T-cell (primary cell): ENCODE data around the gene TMEM184B. TPM values are rescaled to one million over a fixed set of nuclear protein-coding genes. Genes with fewer than 3 reads are reported as not detected.
A peak's percentile ranks its signal among the peaks of the same experiment; 100 is the strongest.

Experiments
- ATAC-seq, 4 experiments: fragments of 200-7000 bp in 3 of 4; fragments of 150-1000 bp in 1 of 4; cut with Tn5 transposase; replicated peaks in 1 of 4; 1 replicate in 3 of 4; 2 replicates in 1 of 4; pipeline ENCODE4 v1.10.0; 2021; ENCODE audit warnings: moderate library complexity in 3 of 4, mild to moderate bottlenecking in 2 of 4, moderate number of reproducible peaks in 1 of 4
- CTCF ChIA-PET, 2 donors: fragments of 300-600 bp; sonication (Branson Sonifier 250); formaldehyde crosslinking; loops; one replicate each; lab custom pipeline; 2022; ENCODE audit warnings: antibody characterized with exemption in 2 of 2; lab: Charles Lee
- POLR2A ChIA-PET, 2 donors: fragments of 300-600 bp; sonication (Branson Sonifier 250); formaldehyde crosslinking; loops; one replicate each; lab custom pipeline; 2022; ENCODE audit warnings: antibody characterized with exemption in 2 of 2; lab: Charles Lee
- DNase-seq, 35 experiments: peaks; one replicate each; pipeline versions ENCODE4 v3.0.0 to v3.0.0-alpha.2; 2013 to 2023
- H3K27ac ChIP-seq: one replicate; pipeline ENCODE4 v1.5.1; 2013; ENCODE audit warnings: low read length
- H3K27me3 ChIP-seq, 2 experiments: replicated peaks in 1 of 2; 1 replicate in 1 of 2; 2 replicates in 1 of 2; pipeline versions ENCODE4 v1.6.1 to v1.7.0; 2013; ENCODE audit warnings: low read length in 1 of 2, mixed read lengths in 1 of 2; ENCODE audit not compliant: control insufficient read depth in 2 of 2, insufficient read depth in 2 of 2; ENCODE audit errors: extremely low read depth in 1 of 2
- H3K36me3 ChIP-seq, 2 donors: 1 replicate in 1 of 2; 2 replicates in 1 of 2; pipeline versions ENCODE4 v1.6.1 to v1.7.0; 2013; ENCODE audit warnings: low read length in 1 of 2; ENCODE audit not compliant: control insufficient read depth in 2 of 2, insufficient read depth in 1 of 2; ENCODE audit errors: extremely low read depth in 1 of 2
- H3K4me1 ChIP-seq, 2 experiments: 1 replicate in 1 of 2; 2 replicates in 1 of 2; pipeline versions ENCODE4 v1.6.1 to v1.7.0; 2013; ENCODE audit warnings: low read length in 2 of 2, mixed read lengths in 1 of 2; ENCODE audit not compliant: insufficient read depth in 2 of 2, control insufficient read depth in 1 of 2; ENCODE audit errors: extremely low read depth in 1 of 2
- H3K4me3 ChIP-seq, 2 donors: 1 replicate in 1 of 2; 2 replicates in 1 of 2; pipeline versions ENCODE4 v1.5.1 to v1.7.0; 2013; ENCODE audit warnings: mild to moderate bottlenecking in 2 of 2, low read length in 1 of 2, moderate library complexity in 1 of 2; ENCODE audit not compliant: control insufficient read depth in 1 of 2; ENCODE audit errors: extremely low read depth in 1 of 2
- H3K9me3 ChIP-seq: 2 replicates; pipeline ENCODE4 v1.7.0; 2013
- H3K27ac Mint-ChIP-seq, 2 donors: one replicate each; pipeline ENCODE4 v1.8.0; 2020 to 2021; ENCODE audit warnings: mild to moderate bottlenecking in 2 of 2, mixed read lengths in 2 of 2
- H3K27me3 Mint-ChIP-seq, 2 donors: one replicate each; pipeline ENCODE4 v1.8.0; 2021 to 2022; ENCODE audit warnings: mixed read lengths in 2 of 2
- H3K36me3 Mint-ChIP-seq: one replicate; pipeline ENCODE4 v1.8.0; 2021; ENCODE audit warnings: mixed read lengths
- H3K4me1 Mint-ChIP-seq, 3 donors: one replicate each; pipeline ENCODE4 v1.8.0; 2020 to 2022; ENCODE audit warnings: mixed read lengths in 3 of 3, mild to moderate bottlenecking in 1 of 3
- H3K4me3 Mint-ChIP-seq, 3 donors: one replicate each; pipeline ENCODE4 v1.8.0; 2020 to 2022; ENCODE audit warnings: mild to moderate bottlenecking in 3 of 3, mixed read lengths in 3 of 3, moderate library complexity in 3 of 3
- H3K9me3 Mint-ChIP-seq, 3 donors: one replicate each; pipeline ENCODE4 v1.8.0; 2020 to 2022; ENCODE audit warnings: mixed read lengths in 3 of 3
- WGBS: methylation state at CpG from one replicate; pipeline ENCODE4 v1.1.5; 2013; ENCODE audit warnings: missing lambda C conversion rate; ENCODE audit not compliant: insufficient coverage; 5-methylcytosine and 5-hydroxymethylcytosine counted together
- total RNA-seq, 35 experiments: library from RNA in 6 of 35; stranded (reverse) in 6 of 35; fragments of 120-200 nt in 1 of 35; gene quantifications; one replicate each; pipeline versions ENCODE4 v1.2.1 to v1.2.4 and lab custom pipeline; 2013 to 2026

Gene TMEM184B
- total RNA-seq, 5 donors from 2014 or later (not counting 1 experiment from before 2014, with no cell fraction given), result 30.8 to 41.3 (median 35.8) TPM

DNA sequence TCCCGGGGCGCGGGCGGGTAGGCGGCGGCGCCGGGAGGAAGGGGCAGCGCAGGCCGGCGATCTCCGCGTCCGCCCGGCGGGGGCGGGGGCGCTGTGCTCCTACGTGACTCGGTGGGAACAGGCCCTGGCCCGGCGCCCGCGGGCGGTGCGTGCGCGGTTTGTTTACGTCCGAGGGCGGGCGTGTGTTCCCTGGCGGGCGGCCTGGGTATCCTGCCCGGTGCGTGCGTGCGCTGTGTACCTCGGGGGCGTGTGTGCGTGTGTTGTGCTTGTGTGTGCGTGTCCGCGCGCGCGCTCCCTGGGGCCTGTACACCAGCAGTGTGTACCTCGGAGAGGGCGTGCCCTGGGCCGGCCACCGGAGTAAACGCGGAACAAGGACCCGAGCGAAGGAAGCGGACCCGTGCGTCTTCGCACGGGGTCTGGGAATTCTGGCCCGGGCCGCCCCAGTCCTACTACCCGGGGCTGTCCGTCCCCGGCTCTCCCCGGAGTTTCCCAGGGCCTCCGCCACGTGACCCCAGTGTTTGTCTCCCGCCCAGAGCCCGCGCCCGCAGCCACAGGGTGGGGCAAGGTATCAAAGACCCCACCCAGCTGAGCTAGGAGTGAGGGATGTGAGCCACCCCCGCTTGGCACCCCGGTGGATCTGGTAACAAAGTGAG is 70.2 kb downstream of the TMEM184B start:
- H3K27me3 Mint-ChIP-seq, result no peaks in the 10 kb centered on the region
- ChIA-PET POLR2A (interaction anchor here in 1 of 2 donors (0.7 kb wide), 1 partner anchor 56 kb away, joined by 3 read pairs; no protein-coding TSS in a partner anchor), CTCF (no interaction called here)
- ATAC-seq, result peak; percentile 18 to 48 (median 38)
- under 1% methylated on average over 73 of the region's 74 CpGs for WGBS
- no peaks in the 10 kb centered on the region for H3K9me3 ChIP-seq
- H3K36me3 Mint-ChIP-seq, result no peaks in the 10 kb centered on the region
- H3K4me1 Mint-ChIP-seq, result peaks cover 26 to 35% (median 31%) of the 10 kb centered on the region in 3 donors
- peak overlapping the region; percentile 77 to 86 (median 82) for H3K4me3 Mint-ChIP-seq
- H3K27ac Mint-ChIP-seq, result peak overlapping the region; percentile 86
- H3K27ac ChIP-seq, result peak overlapping the region; percentile 60
- peaks cover 3 to 43% of the 10 kb centered on the region in 2 experiments for H3K4me1 ChIP-seq
- no peaks in the 10 kb centered on the region for H3K27me3 ChIP-seq
- no peaks in the 10 kb centered on the region for H3K36me3 ChIP-seq
- DNase-seq, result peak; percentile 11 to 75 (median 47)
- peak overlapping the region; percentile 68 to 76 for H3K4me3 ChIP-seq
- H3K9me3 Mint-ChIP-seq, result no peaks in the 10 kb centered on the region

DNA sequence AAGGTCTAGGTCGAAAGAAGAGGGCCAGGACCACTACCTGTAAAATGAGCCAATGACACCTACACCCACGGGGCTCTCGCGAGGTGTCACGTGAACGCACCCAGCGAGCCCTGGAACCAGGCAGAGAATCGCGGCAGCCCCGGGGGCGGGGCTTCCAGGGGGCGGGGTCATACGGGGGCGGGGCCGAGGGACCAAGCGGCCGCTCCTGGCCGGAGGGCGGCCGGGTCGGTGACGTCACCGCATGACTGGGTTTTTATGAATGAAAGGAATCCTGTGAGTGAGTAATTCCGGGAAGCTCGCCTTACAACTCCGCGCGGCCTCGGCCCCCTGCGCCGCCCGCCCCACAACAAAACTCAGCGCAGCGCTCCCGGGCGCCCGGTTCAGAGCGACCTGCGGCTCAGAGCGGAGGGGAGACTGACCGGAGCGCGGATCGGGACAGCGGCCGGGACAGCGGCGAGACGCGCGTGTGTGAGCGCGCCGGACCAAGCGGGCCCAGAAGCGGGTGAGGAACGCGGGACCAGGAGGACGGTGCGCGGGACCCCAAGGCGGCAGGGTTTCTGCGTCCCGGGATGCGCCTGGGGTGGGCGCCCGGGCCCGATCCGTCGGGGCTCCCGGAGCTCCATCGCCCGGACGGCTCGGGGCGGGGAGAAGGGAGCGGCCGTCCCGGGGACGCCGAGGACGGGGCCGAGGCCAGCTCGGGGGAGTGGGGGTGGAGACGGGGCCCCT is 70.9 kb downstream of the TMEM184B start, which contains the start of gene MAFF:
Gene MAFF, plus strand, starts transcription at position 284 of the 726 bp plus-strand sequence. CDS start 11,860 bp downstream, outside the sequence.
- POLR2A ChIA-PET, result interaction anchor here in 1 of 2 donors (0.7 to 1.7 kb wide), 3 partner anchors 13 to 55 kb away, joined by 3 to 5 read pairs (median 4); no protein-coding TSS in a partner anchor
- Mint-ChIP-seq H3K36me3 (no peaks in the 10 kb centered on the region), H3K27me3 (no peaks in the 10 kb centered on the region), H3K27ac (peak within 1 kb of the TSS; percentile 93 to 94), H3K4me1 (peaks cover 26 to 35% (median 31%) of the 10 kb centered on the region in 3 donors), H3K4me3 (peak within 1 kb of the TSS; percentile 77 to 86 (median 82)), H3K9me3 (no peaks in the 10 kb centered on the region)
- Histone ChIP-seq H3K27ac (peak within 1 kb of the TSS; percentile 91), H3K4me3 (peak within 1 kb of the TSS; percentile 68 to 76), H3K9me3 (no peaks in the 10 kb centered on the region), H3K27me3 (no peaks in the 10 kb centered on the region), H3K4me1 (peaks cover 3 to 43% of the 10 kb centered on the region in 2 experiments), H3K36me3 (no peaks in the 10 kb centered on the region)
- DNase-seq (peak; percentile 70 to 89 (median 80)), ATAC-seq (peak; percentile 68 to 80 (median 72))
- under 1% methylated on average over 70 of the region's 85 CpGs for WGBS
- CTCF ChIA-PET, result no interaction called here

DNA sequence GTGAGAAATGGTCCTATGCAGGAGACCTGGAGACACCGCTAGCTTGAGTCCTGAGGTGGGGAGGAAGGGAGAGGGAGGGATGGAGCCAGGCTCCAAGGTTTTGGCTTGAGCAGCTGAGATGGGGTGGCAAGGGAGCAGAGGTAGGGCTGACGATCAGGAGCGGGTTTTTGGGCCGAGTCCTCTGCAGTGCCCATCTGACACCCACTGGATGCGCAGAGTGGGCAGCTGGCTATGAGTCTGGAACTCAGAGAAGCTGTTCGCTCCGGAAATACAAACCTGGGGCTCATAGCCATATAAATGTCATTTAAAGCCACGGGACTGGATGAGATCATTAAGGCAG is 71.5 kb downstream of the TMEM184B start:
- CTCF ChIA-PET, result interaction anchor here (0.7 kb wide), 3 partner anchors 19 to 1117 kb away, joined by 3 to 8 read pairs (median 3); partner anchors contain the start of gene PLA2G6 (in 1 of the 2)
- DNase-seq, result peak in 1 of 35 experiments; percentile 22
- Mint-ChIP-seq H3K36me3 (no peaks in the 10 kb centered on the region), H3K4me3 (peak overlapping the region; percentile 77 to 81 (median 77)), H3K27me3 (no peaks in the 10 kb centered on the region), H3K9me3 (no peaks in the 10 kb centered on the region), H3K27ac (peak overlapping the region; percentile 93 to 94), H3K4me1 (peaks cover 26 to 35% (median 31%) of the 10 kb centered on the region in 3 donors)
- H3K4me1 ChIP-seq, result peaks cover 3 to 43% of the 10 kb centered on the region in 2 experiments
- peak in 1 of 4 experiments; percentile 6 for ATAC-seq
- peak overlapping the region; percentile 26 to 68 for H3K4me3 ChIP-seq
- 56% methylated on average over 5 of the region's 8 CpGs for WGBS
- no peaks in the 10 kb centered on the region for H3K9me3 ChIP-seq
- H3K27ac ChIP-seq, result peak overlapping the region; percentile 91
- no peaks in the 10 kb centered on the region for H3K27me3 ChIP-seq
- H3K36me3 ChIP-seq, result no peaks in the 10 kb centered on the region
- POLR2A ChIA-PET, result interaction anchor here in 1 of 2 donors (0.8 to 1.7 kb wide), 2 partner anchors 13 to 19 kb away, joined by 4 to 5 read pairs; no protein-coding TSS in a partner anchor

DNA sequence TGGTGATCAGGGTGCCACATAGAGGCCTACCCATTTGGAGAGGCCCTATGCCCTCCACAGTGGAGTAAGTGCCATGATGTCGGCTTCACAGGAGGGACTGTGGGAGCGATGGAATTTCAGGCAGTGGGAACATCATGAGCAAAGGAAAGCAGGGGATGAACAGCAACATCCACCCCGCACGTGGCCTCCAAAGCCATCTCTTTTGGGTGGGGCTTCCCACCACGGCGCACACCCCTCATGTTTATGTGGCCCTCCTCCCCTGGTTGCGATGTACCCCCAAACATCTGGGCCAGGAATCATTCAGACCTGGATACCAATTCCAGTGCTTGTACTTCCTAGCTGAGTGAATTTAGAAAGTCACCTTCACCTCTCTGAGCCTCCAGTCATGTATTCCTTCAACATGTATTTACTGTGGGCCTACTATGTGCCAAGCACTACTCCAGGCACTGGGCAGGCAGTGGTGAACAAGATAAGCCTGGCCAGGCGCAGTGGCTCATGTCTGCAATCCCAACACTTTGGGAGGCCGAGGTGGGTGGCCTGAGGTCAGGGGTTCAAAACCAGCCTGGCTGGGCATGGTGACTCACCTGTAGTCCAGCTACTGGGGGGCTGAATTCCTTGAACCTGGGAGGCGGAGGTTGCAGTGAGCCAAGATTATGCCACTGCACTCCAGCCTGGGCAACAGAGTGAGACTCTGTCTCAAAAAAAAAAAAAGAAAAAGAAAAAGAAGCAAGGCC is 72.8 kb downstream of the TMEM184B start:
- Mint-ChIP-seq H3K4me3 (peak overlapping the region in 1 of 3 donors; percentile 77), H3K27ac (no peak overlapping the region), H3K36me3 (no peaks in the 10 kb centered on the region), H3K27me3 (no peaks in the 10 kb centered on the region), H3K4me1 (peaks cover 25 to 34% (median 30%) of the 10 kb centered on the region in 3 donors), H3K9me3 (no peaks in the 10 kb centered on the region)
- no peak for ATAC-seq
- no peaks in the 10 kb centered on the region for H3K36me3 ChIP-seq
- ChIA-PET POLR2A (no interaction called here), CTCF (no interaction called here)
- peaks cover 3 to 42% of the 10 kb centered on the region in 2 experiments for H3K4me1 ChIP-seq
- no peak overlapping the region for H3K4me3 ChIP-seq
- 79% methylated on average over 9 of the region's 10 CpGs for WGBS
- peaks cover 0 to 2% of the 10 kb centered on the region in 2 experiments for H3K27me3 ChIP-seq
- DNase-seq, result no peak
- H3K27ac ChIP-seq, result peak overlapping the region; percentile 91
- no peaks in the 10 kb centered on the region for H3K9me3 ChIP-seq

DNA sequence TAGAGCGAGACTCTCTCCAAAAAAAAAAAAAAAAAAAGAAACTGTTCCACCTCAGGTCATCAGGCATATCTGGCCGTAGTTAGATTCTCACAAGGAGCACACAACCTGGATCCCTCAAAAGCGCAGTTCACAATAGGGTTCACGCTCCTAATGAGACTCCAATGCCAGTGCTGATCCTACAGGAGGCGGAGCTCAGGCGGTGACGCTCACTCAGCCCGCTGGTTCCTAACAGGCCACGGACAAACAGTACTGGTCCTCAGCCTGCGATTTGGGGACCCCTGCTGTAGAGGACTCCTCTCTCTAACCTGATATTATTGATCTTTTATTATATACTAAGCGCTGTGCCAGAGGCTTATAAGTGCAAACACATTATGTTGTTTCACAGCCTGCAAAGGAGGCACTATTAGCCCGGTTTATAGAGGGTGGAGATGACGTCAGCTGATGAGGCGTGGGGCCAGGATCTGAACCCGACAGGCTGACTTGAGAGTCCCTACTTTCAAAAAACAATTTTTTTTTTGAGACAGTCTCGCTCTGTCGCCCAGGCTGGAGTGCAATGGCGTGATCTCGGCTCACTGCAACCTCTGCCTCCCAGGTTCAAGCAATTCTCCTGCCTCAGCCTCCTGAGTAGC is 75.9 kb downstream of the TMEM184B start:
- Mint-ChIP-seq H3K4me1 (peaks cover 16 to 19% (median 17%) of the 10 kb centered on the region in 3 donors), H3K27ac (no peak overlapping the region), H3K27me3 (peaks cover 3 to 4% of the 10 kb centered on the region in 2 donors), H3K9me3 (no peaks in the 10 kb centered on the region), H3K4me3 (no peak overlapping the region), H3K36me3 (no peaks in the 10 kb centered on the region)
- ChIA-PET POLR2A (interaction anchor here (0.6 to 0.7 kb wide), 2 partner anchors 15 to 26 kb away, joined by 3 to 7 read pairs; no protein-coding TSS in a partner anchor), CTCF (no interaction called here)
- H3K27ac ChIP-seq, result no peak overlapping the region
- ATAC-seq, result no peak
- DNase-seq, result no peak
- WGBS, result 95% methylated on average over 3 of the region's 19 CpGs
- peaks cover 0 to 7% of the 10 kb centered on the region in 2 experiments for H3K27me3 ChIP-seq
- H3K4me3 ChIP-seq, result no peak overlapping the region
- no peaks in the 10 kb centered on the region for H3K9me3 ChIP-seq
- no peaks in the 10 kb centered on the region for H3K36me3 ChIP-seq
- peaks cover 0 to 20% of the 10 kb centered on the region in 2 experiments for H3K4me1 ChIP-seq
